NCI-H1092 (cell line): ENCODE measurements around the gene REPS2.
"Not testable (repeated sequence)": the region's sequence is repeated elsewhere in the genome, so short reads cannot be mapped to it uniquely, and the experiment has no call there.

Source experiments
- DNase-seq: peaks from one replicate; lab custom pipeline; 2025; lab: John Stamatoyannopoulos, UW

The REPS2 gene

DNA sequence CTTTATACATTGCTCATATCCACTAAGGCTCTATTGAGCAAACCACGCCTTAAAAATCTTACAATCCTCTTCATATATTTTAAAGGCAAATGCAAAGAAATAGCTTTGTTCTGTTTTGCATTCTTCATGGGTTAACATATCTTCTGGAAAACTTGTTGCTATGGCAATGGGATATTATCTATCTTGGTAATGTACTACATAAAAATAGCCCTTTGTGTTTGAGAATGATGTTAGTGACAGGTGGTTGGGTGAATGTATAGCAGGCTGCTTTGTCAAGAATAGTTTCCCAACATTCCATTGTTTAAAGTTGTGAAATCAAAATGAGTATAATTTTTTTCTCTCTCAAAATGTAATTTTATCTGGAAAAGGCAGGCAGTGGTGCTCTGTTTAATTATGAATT lies 16.8 kb downstream of the REPS2 start:
- DNase-seq = no peak

DNA sequence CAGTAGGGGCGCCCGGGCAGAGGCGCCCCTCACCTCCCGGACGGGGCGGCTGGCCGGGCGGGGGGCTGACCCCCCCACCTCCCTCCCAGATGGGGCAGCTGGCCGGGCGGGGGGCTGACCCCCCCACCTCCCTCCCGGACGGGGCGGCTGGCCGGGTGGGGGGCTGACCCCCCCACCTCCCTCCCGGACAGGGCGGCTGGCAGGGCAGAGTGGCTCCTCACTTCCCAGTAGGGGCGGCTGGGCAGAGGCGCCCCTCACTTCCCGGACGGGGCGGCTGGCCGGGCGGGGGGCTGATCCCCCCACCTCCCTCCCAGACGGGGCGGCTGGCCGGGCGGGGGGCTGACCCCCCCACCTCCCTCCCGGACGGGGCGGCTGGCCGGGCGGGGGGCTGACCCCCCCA lies 18.5 kb downstream of the REPS2 start:
- DNase-seq = not testable (repeated sequence)

DNA sequence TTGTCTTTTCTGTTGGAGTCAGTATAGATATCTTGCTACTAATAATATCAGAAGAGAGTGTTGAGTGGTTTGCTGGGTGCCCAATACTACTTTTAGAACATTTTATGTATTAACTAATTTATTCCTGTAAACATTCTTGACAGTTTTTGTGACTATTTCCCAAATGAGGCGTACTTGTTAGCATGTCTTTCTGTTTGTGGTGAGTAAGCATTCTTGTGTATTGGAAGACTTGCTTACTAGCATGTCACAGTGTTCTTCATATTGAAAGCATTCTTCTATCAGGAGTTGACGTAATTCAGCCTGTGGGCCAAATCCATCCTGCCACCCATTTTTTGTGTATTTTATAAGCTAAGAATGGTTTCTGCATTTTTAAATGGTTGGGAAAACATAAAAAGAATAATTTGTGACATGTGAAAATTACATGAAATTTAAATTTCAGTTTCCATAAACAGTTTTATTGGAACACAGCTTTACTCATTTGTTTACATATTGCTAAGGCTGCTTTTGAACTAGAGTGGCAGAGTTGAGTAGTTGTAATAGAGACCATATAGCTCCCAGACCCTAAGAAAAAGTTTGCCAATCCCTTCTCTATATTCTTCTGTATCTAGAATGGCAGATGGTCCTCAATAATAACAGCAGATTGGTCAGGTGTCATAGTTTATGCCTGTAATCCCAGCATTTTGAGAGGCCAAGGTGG lies 20.4 kb downstream of the REPS2 start:
- no peak for DNase-seq

DNA sequence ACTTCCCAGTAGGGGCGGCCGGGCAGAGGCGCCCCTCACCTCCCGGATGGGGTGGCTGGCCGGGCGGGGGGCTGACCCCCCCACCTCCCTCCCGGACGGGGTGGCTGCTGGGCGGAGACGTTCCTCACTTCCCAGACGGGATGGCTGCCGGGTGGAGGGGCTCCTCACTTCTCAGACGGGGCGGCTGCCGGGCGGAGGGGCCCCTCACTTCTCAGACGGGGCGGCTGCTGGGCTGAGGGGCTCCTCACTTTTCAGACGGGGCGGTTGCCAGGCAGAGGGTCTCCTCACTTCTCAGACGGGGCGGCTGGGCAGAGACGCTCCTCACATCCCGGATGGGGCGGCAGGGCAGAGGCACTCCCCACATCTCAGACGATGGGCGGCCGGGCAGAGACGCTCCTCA lies 22.3 kb downstream of the REPS2 start:
- DNase-seq = not testable (repeated sequence)

DNA sequence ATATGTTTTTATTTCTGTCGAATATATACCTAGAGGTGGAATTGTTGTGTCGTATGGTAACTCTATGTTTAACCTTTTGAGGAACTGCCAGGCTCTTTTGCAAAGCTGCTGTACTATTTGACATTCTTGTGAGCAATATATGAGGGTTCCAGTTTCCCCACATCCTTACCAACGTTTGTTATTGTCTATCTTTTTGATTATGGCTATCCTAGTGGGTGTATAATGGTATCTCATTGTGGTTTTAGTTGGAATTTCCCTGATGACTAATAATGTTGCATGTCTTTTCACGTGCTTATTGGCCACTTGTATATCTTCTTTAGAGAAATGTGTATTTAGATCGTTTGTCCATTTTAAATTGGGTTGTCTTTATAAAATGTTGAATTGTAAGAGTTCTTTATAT lies 24.5 kb downstream of the REPS2 start:
- DNase-seq = no peak

DNA sequence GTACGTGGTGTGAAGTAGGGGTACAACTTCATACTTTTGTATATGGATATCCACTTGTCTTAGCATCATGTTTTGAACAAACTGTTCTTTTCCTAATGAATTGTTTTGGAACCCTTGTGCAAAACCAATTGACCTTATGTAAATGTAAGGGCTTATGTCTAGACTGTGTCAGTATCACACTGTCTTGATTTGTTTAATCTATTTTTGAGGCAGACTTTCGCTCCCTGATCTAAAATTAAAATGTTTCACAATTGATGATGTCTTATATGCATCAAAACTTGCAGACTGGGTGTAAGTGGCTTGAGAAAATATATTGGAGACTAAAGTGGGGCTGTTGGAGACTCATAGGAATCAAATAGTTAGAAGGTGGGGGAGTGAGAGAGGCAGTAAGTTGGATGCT lies 25.2 kb downstream of the REPS2 start:
- no peak for DNase-seq

DNA sequence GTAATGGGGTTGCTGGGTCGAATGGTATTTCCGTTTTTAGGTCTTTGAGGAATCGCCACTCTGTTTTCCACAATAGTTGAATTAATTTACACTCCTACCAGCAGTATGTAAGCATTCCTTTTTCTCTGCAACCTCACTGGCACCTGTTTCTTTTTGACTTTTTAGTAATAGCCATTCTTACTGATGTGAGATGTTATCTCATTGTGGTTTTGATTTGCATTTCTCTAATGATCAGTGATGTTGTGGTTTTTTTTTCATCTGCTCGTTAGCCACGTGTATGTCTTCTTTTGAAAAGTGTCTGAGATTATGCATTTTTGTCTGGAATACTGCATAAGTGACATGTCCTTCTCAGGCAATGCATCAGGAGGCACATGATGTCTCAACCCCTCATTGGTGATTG lies 28.8 kb downstream of the REPS2 start:
- DNase-seq = no peak

DNA sequence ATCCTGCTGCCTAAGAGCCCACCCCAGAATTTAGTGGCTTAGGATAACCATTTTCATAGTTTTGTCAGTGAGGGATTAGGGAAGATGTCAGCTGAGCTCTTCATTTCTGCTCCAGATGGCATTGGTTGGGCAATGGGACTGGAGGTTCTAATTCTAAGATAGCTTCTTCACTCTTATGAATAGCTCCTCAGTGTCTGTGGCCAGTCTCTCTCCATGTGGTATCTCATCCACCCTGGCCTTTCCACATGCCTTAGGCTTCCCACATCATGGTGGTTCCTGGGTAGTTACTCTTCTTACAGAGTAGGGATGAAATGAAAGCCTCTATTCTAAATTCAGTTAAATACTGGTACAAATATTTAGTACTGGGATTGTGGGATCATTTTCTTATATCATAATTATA lies 31.3 kb downstream of the REPS2 start:
- DNase-seq = no peak

DNA sequence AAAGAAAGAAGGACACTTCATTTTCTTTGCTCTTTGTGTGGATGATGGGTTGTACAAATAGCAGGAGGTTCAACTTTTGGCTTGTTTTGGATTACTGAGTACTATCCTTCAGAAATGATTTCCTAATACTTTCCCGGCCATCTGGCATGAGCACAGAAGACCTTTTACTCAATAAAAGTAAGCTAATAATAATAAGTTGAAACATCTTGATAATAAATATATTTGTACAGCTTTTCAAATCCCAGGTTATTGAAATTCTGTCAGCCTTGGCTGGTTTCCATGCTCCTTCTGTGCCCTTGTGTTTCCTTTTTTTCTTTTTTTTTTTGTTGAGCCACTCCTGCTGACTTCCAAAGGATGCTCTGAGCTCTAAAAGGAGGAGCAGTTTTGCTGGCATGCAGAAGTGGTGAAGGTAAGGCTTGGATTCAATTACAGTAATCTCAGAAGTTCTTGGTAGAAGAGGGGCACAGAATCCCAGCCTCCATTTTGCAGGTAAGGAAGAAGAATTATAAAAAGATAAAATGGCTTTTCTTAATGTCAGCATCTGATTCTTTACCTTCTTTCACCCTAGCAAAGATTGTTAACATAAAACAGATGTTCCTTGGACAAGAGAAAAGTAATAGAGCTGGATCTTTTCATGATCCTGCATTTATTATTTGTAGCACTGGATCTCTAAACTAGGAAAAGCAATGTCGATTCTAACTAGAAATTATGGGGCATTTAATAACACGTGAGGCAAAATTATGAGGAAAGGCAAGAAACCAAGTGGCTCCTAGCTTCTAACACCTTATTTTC lies 31.9 kb downstream of the REPS2 start:
- DNase-seq = no peak

DNA sequence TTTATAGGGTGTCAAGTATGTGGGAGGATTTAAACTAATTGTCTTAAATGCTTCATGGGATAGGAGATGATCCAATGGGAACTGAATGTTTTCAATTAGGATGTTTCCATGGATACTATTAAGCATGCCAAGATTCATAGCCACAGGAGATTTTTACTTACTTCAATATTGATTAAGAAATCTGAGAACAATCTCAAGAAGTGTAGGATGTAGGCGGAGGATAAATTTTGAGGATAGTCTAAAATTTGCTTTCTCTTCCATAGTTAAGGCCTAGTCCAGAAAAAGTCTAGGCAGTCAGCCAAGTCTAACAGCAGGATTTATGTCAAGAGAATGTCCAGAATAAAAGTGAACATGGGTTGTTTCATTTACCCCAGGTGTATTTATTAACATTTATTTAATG lies 32.8 kb downstream of the REPS2 start:
- no peak for DNase-seq

DNA sequence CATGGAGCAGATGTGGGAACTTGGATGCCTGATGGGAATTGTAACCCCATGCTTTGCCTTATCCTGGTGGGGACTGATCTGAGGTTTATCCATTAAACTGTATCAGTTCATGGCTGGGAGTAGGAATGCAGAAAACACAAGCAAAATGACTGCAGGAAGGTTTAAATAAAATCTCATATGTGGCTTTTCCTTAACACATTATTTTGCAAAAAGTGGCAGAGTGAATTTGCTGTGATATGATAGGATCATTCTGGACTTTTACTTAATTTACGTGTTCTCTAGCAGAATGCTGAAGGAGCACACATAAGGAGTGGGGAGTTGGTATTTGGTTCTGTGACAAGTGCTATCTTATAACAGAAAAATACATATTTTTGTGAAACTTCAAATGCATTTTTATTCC lies 34.8 kb downstream of the REPS2 start:
- no peak for DNase-seq

DNA sequence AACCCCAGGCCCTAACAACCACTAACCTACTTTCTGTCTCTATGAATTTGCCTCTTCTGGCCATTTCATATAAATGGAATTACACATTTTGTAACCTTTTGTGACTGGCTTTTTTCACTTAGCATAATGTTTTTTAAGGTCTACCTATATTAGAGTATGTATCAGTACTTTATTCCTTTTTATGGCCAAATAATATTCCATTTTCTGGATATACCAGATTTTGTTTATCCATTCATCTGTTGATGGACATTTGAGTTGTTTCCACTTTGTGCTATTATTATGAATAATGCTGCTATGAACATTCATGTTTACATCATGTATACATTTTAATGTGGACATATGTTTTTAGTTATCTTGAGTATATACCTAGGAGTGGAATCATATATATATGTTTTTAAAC lies 35.5 kb downstream of the REPS2 start:
- DNase-seq = no peak

DNA sequence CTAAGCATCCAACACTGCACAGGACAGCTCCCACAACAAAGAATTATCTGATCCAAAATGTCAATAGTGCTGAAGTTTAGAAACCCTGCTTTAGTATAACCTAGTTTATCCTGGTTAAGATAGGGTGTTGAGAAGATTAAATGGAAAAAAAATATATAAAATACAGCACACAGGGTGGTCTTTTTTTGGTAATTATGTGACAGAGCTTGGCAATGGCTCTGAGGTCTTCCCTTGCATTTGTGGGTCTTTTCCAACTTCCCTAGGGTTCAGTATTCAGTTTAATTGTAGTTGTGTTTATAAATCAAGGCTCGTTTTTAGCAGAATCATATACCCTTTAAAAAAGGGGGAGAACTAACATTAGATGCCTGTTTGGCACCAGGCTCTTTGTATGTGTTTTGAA lies 36.6 kb downstream of the REPS2 start:
- no peak for DNase-seq

DNA sequence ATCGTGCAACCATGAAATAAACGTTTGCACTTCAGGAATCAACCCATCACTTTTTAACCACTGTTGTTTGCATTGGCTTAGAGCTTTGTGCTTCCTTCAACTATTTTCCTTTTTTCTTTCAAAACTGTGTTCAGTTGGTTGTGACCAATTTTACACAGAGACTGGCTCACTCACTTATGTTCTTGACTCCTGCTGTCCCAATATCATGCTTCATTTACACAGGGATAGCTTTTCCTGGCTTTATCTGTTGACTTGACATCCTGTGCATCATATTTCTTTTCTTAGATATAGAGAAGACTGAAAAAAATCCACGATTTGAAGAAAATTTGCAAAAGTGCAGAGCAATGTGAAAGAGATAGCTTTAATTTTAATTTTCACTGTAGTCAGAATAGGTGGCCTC lies 38.8 kb downstream of the REPS2 start:
- no peak for DNase-seq

DNA sequence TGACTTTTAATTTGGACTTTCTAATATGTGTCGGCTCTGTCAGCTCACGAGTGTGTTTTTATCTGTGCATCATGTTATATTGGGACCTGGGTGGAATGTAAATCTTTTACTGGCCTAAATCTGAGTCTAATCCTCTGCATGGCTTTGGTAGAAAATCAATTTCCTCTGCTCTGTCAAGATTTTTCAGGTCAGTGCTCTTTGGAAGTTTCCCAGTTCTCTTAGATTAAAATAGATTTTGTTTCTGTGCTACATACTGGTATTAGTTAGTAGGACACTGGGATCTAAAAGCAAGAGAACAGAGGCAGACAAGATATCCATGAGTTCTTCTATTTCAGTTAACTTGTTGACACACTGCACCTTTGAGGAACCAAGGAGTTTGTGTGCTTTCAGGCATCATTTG lies 39.7 kb downstream of the REPS2 start:
- no peak for DNase-seq

DNA sequence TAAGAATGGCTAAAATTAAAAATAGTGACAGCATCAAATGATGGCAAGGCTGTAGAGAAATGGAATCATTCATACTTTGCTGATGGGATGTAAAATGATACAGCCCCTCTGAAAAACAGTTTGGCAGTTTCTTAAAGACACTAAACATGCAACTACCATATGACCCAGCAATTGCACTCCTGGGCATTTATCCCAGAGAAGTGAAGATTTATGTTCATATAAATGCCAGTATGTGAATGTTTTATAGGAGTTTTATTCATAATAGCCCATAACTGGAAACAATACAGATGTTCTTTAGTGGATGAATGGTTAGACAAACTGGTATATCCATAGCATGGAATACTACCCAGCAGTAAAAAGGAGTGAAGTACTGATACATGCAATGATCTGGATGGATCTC lies 43.3 kb downstream of the REPS2 start:
- no peak for DNase-seq

DNA sequence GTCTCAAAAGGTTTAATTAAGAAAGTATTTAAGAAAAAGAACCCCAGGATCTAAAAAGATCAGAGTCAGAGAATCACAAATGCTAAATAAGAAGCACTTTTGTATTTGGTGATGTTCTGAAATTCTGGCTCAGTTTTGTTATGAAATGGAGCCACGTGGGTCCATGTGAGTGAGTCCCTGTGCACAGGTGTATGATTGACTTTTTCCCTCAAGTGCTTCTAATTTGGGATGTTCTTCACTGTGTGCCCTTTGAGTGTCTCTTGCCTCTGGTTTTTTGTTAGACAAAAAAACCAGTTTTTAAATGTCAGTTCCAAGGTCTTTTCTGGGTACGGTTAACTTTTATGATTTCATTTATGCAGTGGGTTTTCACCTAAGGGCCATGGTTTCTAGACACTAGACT lies 44.4 kb downstream of the REPS2 start:
- DNase-seq = no peak

DNA sequence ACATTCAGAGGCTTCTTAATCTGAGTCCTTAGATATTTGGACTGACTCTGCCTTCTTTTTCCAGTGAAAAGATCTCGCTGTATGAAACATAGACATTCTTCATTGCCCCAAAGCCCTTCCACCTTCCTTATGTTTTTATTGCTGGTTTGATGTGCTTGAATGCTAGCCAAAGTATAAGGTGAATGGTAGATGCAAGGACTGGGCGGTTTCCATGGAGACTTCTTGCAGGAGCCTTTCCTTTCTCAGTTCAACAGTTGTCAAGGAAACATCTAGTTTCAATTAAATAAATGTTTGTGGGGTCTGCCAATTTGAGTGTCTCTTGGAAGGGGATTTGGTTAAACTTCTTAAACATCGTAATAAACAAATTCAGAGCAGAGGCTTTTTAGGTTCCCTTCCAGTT lies 46.0 kb downstream of the REPS2 start:
- DNase-seq = no peak

DNA sequence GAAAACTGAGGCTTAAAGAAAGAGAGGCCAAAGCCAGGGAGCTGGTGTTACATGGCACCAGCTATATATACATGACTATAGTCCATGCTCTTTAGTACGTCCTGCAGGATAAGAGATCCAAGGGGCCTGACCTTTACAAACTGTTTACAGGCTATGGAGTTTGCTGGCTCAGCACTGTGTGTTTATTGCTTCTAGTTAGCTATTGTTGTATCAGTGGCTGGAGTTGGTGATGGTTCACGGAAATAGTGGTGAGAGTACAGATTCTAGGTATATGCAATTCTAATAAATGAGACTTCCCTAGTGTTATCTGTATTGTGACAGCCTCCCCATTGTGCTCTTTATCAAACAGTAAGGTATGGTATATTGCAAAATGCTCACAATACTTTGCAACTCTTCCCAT lies 46.5 kb downstream of the REPS2 start:
- no peak for DNase-seq

DNA sequence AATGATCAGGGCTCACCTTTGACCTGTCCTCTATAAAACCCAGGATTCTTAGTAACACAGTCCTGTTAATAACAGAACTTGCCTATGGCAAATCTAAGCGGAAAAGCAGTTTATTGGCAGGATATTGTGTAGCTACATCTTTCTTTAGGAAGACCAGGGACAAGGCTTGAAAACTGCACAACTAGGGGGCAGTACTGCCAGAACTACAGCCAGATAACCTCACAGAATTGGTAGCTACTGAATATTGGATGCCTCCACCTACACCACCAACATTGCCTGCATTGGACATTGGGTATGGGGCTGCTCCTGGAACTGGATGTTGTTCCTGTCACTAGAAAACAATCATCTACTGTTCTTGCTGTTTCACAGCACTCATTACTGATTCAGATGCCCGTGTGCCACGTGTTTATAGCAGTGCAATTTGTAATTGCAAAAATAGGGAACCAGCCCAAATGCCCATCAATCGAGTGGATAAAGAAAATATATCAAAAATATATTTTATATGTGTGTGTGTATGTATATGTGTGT lies 47.4 kb downstream of the REPS2 start:
- DNase-seq = no peak

DNA sequence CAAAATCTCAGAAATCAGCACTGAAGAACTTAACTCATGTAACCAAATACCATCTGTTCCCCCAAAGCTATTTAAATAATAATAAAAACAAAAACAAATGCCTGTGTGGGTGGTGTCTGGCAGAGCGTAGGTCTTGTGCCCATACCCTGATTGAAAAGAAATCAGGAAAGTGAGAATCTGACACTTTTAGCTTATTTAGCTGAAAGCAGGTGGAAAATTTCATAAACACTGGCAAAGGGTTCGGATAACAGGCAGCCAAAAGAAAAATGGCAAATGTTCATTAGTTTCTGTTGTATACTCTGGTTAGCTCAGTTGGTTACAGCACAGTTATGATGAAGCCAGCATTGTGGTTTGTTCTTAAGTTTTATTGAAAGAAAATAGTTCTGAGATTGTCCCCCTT lies 48.3 kb downstream of the REPS2 start:
- no peak for DNase-seq

DNA sequence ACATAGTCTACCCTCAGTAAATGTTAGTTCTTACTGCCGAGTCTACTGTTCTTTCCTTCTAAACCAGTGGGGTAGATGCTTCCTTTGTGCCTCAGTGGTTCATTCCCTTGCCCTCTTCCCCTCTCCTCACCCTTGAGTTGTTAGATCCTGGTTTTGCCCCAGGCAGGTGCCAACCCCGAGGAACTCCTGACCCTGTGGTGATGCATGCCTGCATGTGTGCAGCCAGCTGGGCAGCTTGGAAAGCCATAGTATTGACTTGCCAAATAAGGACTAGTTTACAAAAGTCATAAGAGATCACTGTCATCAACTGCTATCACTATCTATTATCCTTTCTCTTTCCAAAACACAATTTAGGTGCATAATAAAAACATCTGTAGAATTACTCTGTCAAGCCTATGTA lies 50.9 kb downstream of the REPS2 start:
- DNase-seq = no peak

DNA sequence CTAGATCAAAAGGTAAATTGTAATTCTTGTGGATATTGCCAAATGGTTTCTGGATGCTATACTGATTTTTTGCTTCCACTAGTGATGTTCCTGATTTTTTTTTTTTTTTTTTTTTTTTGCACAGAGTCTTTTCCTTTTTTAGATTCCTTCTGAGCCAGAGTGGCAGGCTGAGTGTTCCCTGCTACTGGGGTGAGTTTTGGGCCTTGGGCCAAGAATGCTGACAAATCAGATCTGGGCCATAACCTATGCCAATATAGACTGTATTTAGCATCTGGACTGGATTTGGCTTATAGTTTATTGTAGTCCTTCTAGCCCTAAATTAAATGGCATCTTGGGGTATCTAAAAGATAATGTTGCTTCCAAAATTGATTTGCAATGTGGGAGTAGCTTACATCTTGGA lies 52.8 kb downstream of the REPS2 start:
- DNase-seq = no peak

DNA sequence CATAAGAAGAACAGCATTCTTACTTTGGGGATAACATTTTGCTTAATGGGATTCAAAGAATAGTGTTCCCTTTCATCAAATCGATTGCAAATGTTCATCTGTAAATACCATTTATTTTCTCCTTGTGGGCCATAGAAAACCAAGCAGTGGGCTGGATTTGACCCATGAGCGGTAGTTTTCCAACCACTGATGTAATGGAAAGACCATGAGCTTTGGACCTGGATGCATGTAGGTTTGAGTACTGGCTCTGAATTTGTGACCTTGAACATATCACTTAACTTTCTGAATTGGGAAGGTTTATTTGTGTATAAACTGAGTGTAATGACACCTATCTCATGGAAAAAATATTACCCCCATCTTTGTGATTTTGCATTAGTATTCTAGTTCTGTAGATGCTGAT lies 54.3 kb downstream of the REPS2 start:
- no peak for DNase-seq
